GM21576 (cell line): ENCODE measurements around the gene MGAT5.

Source experiments
- ATAC-seq: cut with Tn5 transposase; IDR thresholded peaks from one replicate; pipeline ENCODE4 v1.9.1; 2021; ENCODE audit warnings: mild to moderate bottlenecking, moderate library complexity; ENCODE audit not compliant: unreplicated experiment

Gene MGAT5

DNA sequence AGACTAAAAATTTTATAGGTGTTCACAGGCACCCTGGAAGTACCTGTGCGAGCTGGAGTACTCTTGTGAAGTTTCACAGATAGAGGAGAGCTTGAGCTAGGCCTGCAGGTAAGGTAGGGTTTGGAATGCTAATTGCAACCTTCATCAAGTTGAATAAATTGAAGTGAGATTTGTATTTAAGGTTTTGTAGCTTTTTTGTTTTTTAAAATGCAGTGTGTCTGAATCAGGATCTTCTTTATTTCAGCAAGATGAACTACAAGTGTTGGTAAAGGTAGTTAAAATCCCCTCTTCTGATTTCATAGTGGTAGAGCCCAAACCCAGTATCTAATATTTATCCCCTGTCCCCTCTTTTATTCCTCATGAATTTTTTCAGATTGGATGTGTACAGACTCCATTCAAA lies 45.5 kb downstream of the MGAT5 start:
- no peak for ATAC-seq

DNA sequence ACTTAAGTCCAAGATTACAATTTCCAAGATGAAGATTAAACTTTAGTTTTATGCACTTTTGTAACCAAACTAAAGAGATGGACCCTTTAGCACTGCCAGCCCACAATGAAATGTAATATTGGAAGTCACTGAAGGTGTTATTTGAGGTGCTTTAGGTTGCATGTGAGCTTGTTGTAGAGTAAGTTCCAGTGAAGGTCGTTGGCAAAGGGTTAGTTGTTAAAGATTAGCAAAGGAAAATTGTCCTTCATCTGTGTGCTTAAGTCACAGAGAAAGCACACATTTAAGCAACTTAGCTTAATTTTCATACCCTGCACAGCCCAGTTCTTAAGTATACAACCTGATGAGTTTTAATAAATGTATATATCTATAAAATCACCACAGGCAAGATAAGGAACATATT lies 46.7 kb downstream of the MGAT5 start:
- no peak for ATAC-seq

DNA sequence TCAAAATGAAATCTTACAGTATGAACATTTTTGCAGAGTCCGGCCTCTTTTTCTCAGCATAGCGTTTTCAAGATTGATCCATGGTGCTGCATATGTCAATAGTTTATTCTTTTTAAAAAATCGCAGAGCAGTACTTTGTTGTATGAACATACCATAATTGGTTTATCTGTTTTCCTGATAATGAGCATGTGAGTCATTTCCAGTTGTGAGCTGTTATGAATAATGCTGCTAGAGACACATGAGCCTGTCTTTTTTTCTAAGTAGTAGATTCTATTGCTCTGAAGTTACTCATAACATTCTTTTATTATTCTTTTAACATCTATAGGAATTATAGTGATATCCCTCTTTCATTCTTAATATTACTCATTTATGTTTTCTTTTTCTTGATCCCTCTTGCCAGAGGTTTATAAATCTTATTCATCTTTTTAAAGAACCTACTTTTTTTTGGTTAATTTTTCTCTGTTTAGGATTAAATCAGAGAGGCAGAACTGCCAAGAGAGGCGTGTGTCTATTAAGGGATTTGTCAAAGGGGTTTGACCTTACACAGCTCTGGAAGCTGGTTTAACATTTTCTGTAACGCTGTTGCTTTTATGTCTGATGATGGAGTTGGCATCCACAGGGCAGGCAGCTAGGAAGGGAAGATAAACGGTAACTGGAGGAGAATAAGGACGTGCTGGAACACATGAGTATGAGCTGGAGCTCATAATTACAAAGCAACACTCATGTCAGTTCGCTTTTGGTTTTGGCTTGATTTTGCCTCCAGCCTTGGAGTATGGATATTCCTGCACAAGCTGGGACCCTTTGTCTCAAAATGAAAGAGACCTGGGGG lies 47.4 kb downstream of the MGAT5 start:
- no peak for ATAC-seq

DNA sequence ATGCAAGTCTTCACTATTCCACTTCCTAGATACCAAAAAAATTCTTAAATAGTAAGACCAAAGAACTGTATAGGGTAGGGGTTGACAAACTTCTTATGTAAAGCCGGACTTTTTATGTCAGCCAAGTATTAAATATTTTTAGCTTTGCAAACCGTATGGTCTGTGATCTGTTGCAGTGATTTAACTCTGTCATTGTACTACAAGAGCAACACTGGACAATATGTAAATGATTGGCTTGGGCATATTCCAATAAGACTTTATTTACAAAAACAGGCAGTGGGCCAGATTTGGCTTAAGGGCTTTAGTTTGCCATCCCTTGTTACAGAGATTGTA lies 48.0 kb downstream of the MGAT5 start:
- ATAC-seq, result no peak

DNA sequence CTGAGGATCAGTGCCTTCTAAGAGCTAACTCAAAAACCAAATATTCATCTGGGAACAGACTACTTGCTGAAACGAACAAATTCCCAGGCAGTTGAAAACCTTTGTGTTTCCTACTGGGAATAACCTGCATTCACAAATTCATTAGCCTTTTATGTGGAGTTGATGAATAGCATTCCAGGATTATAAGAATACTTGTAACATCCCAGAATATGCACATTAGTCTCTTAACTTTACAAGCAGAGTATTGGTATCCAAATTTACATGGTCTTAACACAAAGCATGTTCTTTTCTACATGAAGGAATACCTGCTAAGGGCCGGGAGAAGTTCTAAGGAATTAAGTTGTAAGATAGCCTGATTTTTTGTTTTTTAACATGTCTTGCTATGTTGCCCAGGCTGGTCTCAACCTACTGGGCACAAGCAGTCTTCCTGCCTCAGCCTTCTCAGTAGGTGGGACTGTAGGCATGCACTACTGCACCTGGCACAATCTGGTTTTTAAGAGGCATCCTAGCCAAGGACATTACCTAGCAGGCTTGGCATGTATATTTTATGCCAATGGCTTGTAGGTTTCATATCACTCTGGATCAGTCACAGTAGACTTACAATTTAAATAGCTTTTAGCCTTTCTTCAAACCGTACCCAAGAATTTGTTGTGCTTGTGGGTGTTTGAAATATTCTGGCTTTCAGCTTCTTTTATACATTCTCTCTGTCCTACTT lies 50.7 kb downstream of the MGAT5 start:
- ATAC-seq, result no peak

DNA sequence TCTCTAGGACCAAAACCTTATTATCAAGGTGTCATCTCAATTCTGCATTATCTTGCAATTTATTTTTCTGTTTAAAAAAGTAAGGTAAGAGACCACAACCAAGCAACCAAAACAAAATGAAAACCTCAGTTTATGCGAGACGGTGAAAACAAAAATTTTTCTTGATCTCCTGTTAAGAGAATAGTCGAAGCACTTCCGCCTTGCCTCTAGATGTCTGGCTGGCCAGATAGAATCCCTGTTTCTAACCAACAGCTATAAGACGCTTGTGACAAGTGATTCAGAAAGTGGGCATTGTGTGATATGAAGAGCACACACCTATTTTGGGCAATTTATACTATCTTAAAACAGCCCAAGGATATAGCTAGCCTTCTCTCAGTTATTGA lies 51.2 kb downstream of the MGAT5 start:
- ATAC-seq, result no peak

DNA sequence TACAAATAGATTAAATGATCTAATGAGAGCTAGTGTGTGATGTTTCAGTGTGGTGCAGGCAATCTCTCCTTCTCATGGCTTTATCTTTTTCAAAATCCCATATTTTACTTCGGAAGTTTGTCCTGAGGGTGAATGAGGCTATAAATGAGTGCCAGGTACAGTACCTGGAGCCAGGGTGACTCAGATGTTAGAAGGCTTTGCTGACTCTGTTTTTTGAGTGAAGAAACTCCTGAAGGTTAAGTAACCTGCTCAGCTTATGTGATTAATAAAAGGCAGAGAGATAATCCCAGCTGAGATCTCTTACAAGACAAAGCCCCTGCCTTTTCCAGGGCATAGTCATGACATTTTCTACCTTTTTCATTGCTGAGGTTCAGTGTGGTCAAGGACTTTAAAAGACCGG lies 52.6 kb downstream of the MGAT5 start:
- no peak for ATAC-seq

DNA sequence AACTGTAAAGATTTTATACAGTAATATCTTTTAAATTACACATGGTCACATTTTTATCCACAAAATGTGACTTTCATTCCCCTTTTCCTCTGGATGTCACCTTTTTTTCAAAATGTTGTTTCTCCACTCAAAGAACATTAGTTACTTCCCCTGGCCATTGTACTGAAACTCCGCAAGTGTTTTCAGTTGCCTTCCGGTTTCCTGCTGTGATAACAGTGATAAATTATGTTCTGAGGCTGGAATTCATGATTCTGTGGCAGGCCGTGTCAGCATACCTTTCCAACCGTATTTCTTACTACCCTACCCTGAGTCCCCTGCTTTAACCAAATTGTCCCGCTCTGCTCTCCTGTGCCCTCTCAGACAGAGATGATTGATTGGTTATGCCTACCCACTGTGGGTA lies 53.5 kb downstream of the MGAT5 start:
- ATAC-seq, result no peak

DNA sequence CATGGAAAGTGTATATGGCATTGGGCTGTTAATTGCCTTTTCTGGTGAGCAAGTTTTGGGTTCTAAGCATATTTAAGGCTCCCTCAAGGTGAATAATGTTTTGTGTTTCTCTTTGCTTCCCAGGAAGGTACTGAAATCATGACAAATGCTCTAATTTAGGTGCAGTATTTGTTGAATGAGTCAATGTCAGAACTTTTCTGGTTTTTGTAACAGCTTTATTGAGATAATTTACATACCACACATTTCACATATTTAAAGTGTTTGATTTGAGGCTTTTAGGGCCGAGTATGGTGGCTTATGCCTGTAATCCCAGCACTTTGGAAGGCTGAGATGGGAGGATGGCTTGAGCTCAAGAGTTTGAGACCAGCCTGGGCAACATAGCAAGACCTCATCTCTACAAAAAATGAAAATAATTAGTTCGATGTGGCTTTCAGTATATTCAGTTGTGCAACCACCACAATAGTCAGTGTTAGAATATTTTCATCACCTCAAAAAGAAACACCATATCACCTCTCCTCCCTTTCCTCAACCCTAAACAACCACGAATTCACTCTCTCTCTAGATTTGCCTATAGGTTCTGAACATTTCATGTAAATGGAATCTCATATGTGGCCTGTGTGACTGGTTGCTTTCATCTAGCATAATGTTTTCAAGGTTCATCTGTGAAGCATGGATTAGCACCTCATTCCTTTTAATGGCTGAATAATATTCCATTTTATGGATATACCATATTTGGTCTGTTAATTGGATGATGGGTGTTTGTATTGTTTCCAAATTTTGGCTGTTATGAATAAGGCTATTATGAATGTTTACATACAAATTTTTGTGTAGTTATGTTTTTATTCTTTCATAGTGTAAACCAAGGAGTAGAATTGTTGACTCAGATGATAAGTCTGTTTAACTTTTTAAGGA lies 54.9 kb downstream of the MGAT5 start:
- no peak for ATAC-seq

DNA sequence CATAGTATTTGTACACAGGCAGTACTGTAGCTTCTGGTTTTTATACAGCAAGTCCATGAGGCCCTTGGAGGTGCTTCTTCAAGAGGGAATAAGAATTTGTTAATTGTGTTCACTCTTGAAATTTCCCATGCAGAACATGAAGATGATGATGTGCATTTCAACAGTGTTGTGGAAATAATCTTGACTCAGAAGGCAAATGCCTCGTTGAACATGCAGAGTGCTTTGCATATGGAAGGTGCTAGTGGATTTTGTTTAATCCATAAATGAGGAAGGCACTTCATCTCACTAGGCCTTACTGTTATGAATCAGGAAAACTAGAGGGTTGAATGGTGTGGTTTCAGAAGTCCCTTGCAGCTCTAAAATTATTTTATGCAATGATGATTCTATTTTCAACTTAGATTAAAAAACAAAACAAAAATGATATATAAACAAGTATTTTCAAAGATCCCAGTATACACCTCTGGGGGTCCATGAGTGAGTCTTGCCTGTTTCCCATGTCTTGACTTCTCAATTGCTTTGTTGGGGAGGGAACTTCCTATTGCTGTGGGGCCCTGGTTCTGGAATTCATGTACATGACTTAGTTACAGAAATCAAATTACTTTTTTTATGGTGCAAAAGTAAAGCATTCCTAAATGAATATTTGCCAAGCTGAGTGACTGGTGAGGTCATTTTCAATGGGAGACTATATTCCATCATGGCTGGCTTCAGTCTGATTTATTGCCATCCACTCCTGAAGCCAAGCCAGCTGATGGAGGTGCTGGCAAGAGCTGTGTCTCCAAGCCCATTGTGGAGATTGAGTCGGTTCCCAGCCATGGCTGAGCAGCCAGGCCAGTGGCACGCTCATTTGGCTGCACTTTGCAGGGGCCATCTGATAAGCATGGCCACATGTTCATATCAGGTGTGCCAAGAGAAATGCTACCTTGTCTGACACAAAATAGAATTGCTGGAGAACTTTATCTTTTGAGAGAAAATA lies 56.5 kb downstream of the MGAT5 start:
- no peak for ATAC-seq

DNA sequence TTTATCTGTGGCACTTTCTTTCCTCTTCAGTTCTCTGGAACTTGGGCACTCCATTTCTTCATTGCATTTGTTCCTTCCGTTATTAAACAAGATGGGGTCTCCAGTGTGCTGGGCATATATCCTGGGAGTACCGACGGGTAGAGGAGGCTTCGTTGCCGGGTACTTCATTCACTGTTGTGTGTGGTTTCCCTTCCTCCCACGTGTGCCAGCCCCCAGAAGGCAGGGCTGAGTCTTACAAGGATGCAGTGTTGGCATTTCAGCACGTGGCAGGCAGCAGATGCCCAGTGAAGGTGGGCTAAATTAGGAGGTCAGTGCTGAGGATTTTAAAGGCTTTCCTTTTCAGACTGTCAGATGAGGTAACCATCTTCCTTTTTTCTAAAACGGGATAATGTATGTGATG lies 58.6 kb downstream of the MGAT5 start:
- no peak for ATAC-seq

DNA sequence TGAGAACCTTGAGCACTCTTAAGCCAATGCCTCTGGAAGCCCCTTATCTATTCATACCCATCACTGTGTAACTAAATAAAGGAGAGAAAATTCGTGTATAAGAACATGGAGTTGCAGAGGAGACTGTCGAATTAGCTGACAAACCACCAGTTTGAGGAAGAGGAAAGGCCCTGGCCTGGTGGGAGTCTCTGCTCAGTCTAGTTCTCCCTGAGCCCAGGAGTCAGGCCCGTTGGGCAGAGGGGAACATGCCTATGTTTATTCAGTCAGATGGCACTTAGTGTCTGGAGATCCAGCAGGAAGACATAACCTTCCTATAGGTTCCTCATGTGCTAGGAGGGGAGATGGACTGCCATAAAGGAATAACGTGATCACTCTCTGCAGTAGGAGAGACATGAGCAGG lies 60.3 kb downstream of the MGAT5 start:
- ATAC-seq, result no peak

DNA sequence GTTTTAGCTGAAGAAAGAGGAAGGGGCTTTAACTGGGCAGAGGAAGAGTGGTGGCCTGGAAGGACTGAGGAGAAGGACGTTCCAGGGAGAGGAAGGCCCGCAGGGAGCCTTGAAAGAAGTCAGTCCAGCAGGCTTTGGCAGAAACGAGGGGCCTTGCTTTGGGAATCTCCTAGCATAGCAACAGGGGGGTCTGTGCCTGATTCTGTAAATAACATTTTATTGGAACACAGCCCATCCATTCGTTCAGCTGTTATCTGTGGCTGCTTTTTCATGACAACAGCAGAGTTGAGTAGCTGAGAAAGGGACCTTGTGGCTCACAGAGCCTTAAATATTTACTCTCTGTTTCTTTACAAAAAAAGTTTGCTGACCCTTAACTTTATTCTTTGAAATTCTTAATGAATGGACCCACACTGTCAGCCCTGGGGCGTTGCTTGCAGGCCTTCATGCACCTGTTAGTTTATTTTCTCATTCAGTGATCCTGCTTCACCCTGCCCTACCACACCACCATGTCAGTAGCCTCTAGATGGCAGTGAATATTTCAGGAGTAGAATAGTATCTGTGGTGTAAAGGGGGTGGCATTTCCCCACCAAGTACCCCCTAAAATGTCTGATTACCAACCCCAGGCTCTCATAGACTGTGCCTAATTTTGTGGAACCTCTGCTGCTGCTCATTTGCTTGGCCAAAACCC lies 61.0 kb downstream of the MGAT5 start:
- ATAC-seq, result no peak

DNA sequence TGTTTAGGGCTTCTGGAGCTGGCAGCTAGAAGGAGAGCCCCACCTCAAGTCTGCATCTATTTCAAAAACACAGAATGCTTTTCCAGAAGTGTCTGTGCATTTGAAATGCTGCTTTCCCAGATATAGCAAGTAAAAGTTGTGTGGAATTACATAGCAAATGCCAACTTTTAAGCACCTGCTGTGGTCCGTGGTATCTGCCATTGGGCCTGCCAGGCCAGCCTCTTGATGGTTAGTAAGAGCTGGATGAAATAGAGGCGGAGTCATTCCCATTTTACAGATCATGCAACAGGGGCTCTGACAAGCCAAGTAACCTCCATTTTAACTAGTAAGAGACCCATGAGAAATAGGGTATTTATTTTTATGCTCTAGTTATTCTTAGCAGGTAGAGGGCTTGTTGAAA lies 61.6 kb downstream of the MGAT5 start:
- ATAC-seq, result no peak

DNA sequence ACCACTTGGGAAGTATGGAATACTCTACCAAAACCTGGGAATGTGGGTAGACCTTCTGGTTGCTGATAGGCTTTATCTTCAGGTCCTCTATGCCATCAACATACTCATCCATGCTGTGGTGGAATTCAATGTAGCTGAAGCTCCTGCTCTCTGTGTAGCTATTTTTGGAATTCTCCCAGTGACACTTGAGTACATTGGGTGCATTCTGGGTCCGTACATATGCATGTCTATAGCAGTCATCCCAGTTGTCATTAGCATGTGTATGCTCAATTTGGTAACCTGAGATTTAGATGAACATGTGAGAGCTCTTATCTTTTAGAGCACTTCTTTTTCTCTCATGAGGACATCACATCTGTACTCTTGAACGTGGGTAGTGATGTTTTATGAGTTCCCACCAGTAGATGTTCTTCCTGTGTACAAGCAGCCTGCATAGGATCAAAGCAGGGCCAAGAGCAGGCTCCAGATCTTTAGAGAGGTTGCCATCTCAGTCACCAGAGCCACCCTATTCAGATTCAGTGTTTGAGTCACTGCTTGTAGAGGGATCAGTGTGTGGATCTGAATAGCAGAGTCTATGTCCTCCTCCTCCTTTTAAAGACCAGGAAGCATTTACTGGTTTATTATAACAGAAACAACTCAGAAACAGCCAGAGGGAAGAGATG lies 65.9 kb downstream of the MGAT5 start:
- no peak for ATAC-seq

DNA sequence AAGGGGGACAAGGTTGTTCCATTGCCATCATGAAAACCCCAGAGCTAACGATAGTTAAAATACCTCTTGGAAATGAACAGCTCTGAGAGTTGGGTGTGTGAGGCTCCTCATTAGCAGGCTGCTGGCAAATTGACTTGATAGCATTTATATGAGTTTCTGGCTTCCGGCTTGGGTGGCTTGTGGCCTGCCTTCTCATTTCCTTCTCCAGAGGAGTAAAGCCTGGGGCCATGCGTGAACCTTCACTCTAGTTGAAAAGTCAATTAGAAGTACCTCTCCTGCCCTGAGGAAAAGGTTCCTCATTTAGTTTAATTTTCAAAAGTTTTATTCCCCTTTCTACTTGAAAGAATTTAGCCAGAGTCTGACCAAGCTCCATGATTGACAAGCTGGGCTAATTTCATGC lies 67.1 kb downstream of the MGAT5 start:
- ATAC-seq, result no peak

DNA sequence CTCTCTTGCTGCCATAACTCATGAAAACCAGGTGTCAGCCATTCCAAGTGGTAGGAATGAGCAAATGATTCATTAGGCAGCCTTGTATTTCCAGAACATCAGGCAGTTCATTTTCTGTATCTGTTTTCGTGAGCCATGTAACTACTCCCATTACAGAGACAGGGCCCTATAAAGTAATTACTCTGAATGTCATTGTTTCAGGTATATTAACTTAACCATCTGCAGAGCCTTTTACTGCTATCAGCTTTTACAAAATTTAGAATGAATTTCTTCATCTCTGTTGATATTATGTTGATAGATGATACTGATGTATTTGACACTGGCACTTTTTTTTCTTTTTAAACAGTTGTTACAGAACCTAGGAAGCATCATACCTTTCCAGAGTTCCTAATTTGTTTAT lies 69.9 kb downstream of the MGAT5 start:
- no peak for ATAC-seq

DNA sequence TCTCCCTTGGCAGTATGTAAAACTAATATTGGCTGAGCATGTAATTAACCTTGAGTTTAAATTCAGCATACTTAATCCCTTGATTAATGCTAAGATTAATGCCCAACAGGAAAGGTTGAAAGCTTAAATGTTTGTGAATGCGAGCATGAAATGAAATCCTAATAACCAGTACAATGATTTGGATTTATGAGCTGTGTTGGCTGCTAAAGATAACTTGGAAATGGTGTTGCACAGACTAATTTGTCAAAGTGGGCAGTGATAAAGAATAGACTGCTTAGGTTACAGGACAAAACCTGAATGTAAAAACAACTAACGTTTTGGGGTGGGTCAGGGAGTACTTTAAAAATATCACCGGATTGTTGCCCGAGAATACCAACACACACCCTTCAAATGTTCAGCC lies 70.6 kb downstream of the MGAT5 start:
- ATAC-seq, result no peak

DNA sequence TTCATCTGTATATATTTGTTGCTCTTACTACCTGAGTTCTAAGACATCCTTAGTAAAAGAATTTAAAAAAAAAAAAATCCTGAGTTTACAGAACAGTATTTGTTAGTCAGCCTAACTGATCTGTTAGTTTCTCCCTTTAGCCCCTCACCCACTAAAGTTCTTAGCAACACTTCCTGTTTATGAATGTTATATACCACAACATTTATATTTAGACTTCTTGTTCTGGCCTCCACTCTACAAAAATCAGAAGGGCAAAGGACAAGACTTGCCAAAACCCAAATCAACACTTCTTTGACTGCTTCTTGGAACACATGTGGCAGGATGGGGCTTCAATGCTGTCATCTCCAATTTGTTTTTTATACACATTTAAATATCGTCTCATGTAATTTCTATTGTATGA lies 71.1 kb downstream of the MGAT5 start:
- ATAC-seq, result no peak
